Spleen (tissue), 11 donors: ENCODE measurements around the gene B4GALNT4. TPM values are rescaled to one million over a fixed set of nuclear protein-coding genes. Genes with fewer than 3 reads are reported as not detected.
"Not testable (repeated sequence)": the region's sequence is repeated elsewhere in the genome, so short reads cannot be mapped to it uniquely, and the experiment has no call there.

Experiments
- DNase-seq: peaks from one replicate; pipeline ENCODE4 v3.0.0-alpha.2; 2020
- H3K27ac ChIP-seq, 8 donors: fragments of 200-600 bp; sonication (generic) in 7 of 8; 1 replicate in 4 of 8; 2 replicates in 4 of 8; pipeline versions ENCODE4 v1.5.0 to v1.8.0; 2016 to 2021; ENCODE audit warnings: inconsistent platforms in 4 of 8, mild to moderate bottlenecking in 4 of 8, moderate library complexity in 1 of 8
- H3K27me3 ChIP-seq, 7 donors: fragments of 200-600 bp; sonication (generic) in 6 of 7; replicated peaks in 1 of 7; 1 replicate in 4 of 7; 2 replicates in 3 of 7; pipeline versions ENCODE4 v1.5.0 to v1.8.0; 2016 to 2021; ENCODE audit warnings: inconsistent platforms in 3 of 7, mild to moderate bottlenecking in 1 of 7
- H3K36me3 ChIP-seq, 6 donors: fragments of 200-600 bp; sonication (generic) in 5 of 6; 1 replicate in 4 of 6; 2 replicates in 2 of 6; pipeline versions ENCODE4 v1.5.0 to v1.8.0; 2016 to 2021; ENCODE audit warnings: inconsistent platforms in 2 of 6
- H3K4me1 ChIP-seq, 6 donors: fragments of 200-600 bp; sonication (generic) in 5 of 6; 1 replicate in 3 of 6; 2 replicates in 3 of 6; pipeline versions ENCODE4 v1.5.0 to v1.8.0; 2016 to 2021; ENCODE audit warnings: inconsistent platforms in 3 of 6
- H3K4me3 ChIP-seq, 8 donors: fragments of 200-600 bp; sonication (generic) in 7 of 8; 1 replicate in 4 of 8; 2 replicates in 4 of 8; pipeline versions ENCODE4 v1.5.0 to v1.8.0; 2016 to 2021; ENCODE audit warnings: inconsistent platforms in 4 of 8, mild to moderate bottlenecking in 4 of 8, moderate library complexity in 2 of 8
- H3K9me3 ChIP-seq, 8 donors: fragments of 200-600 bp; sonication (generic) in 7 of 8; 1 replicate in 4 of 8; 2 replicates in 4 of 8; pipeline versions ENCODE4 v1.5.0 to v1.8.0; 2016 to 2021; ENCODE audit warnings: inconsistent platforms in 4 of 8
- POLR2A ChIP-seq, 3 donors: fragments of 450-650 bp; IDR thresholded peaks; one replicate each; pipeline ENCODE4 v1.5.1; 2017; ENCODE audit warnings: antibody characterized with exemption in 3 of 3, mild to moderate bottlenecking in 1 of 3
- POLR2AphosphoS5 ChIP-seq, 3 donors: sonication (generic); formaldehyde crosslinking; IDR thresholded peaks; one replicate each; pipeline ENCODE4 v1.5.1; 2017; ENCODE audit warnings: antibody characterized with exemption in 3 of 3
- WGBS, 5 donors: extraction: QIAGEN DNeasy Blood & Tissue Kit in 3 of 5; methylation state at CpG; one replicate each; pipeline versions ENCODE4 v1.1.5 to v1.1.7; 2013 to 2018; 5-methylcytosine and 5-hydroxymethylcytosine counted together
- intact Hi-C: fragments of 100-400 bp; cut with DNase I; formaldehyde crosslinking; loops from one replicate; pipeline ENCODE4 v1.15.0; 2023; ENCODE audit warnings: low total_unique reads
- polyA plus RNA-seq, 3 donors: library from polyadenylated mRNA; stranded (reverse); fragments of 200-250 nt; gene quantifications; one replicate each; pipeline ENCODE4 v1.2.1, GENCODE V29; 2013
- total RNA-seq, 7 donors: library from RNA; depleted of rRNA in 3 of 7; stranded (reverse); fragments of >200 nt in 3 of 7; fragmentation: NEBNext Ultra II Directional in 4 of 7; extraction: Animal tissue kit (Norgen Biotek cat#: 25700) in 4 of 7; gene quantifications; one replicate each; pipeline versions ENCODE4 v1.1.0 to v1.2.1, GENCODE V29; 2016 to 2021
- TF ChIP-seq, protein P1 (sequence below), 11 experiments: fragments of 200-600 bp in 7 of 11; fragments of 450-650 bp in 4 of 11; sonication (generic) in 4 of 11; IDR thresholded peaks in 8 of 11; conservative IDR thresholded peaks in 3 of 11; 1 replicate in 7 of 11; 2 replicates in 4 of 11; pipeline versions ENCODE4 v1.4.0 to v1.8.0; 2016 to 2021; ENCODE audit warnings: antibody characterized with exemption in 11 of 11, inconsistent platforms in 4 of 11, mild to moderate bottlenecking in 1 of 11
- donor health status: healthy with polysubstance abuse.
- donor health status: DM: no; HTN: no; CAD: no; lungs with moderate emphysema.
- donor health status: DM: no; HTN: no; CAD: no.
- donor health status: Bipolar disorder and iron deficiency.
- donor health status: healthy.
- donor health status: DM: no; HTN: no; CAD: no.
- donor health status: DM: yes; HTN: yes; CAD: no.

The B4GALNT4 gene
- total and polyA plus RNA-seq, 10 donors = 0.17 to 5.2 (median 0.91) TPM; not detected in 2

DNA sequence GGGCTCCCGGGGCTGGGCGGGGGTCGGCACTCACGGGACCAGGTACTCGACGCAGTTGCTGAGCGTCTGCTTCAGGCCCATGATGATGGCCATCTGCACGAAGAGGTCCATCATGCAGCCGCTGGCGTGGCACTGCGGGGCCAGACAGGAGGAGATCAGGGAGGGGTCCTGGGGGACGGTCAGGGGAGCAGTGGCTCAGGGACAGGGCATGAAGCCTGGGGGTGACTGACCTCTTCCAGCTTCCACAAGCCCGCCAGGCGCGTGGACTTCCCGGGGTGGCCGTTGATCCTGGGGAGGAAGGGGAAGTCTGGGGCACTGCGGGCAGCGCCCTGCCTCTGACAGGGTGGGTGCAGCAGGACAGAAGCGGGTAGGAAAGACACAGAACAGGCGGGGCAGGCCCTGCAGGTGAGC, 51.6 kb downstream of the B4GALNT4 start:
- Histone ChIP-seq H3K4me1 (peaks cover 3 to 23% (median 20%) of the 10 kb centered on the region in 6 donors), H3K27ac (no peak overlapping the region), H3K36me3 (no peaks in the 10 kb centered on the region), H3K4me3 (no peak overlapping the region), H3K27me3 (peaks cover 0 to 16% (median 0%) of the 10 kb centered on the region in 7 donors), H3K9me3 (no peaks in the 10 kb centered on the region)
- 80 to 93% (median 92%) methylated on average over 17 to 21 of the region's 21 CpGs for WGBS, 5 donors
- intact Hi-C loops = no loop called here
- no peak for TF ChIP-seq POLR2AphosphoS5 (IDR thresholded peaks at IDR 0.05)
- TF ChIP-seq, protein P1, sequence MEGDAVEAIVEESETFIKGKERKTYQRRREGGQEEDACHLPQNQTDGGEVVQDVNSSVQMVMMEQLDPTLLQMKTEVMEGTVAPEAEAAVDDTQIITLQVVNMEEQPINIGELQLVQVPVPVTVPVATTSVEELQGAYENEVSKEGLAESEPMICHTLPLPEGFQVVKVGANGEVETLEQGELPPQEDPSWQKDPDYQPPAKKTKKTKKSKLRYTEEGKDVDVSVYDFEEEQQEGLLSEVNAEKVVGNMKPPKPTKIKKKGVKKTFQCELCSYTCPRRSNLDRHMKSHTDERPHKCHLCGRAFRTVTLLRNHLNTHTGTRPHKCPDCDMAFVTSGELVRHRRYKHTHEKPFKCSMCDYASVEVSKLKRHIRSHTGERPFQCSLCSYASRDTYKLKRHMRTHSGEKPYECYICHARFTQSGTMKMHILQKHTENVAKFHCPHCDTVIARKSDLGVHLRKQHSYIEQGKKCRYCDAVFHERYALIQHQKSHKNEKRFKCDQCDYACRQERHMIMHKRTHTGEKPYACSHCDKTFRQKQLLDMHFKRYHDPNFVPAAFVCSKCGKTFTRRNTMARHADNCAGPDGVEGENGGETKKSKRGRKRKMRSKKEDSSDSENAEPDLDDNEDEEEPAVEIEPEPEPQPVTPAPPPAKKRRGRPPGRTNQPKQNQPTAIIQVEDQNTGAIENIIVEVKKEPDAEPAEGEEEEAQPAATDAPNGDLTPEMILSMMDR (IDR thresholded peaks at IDR 0.05 in 8 of 11, conservative IDR thresholded peaks at IDR 0.05 in 3 of 11) = no peak
- no peak for TF ChIP-seq POLR2A (IDR thresholded peaks at IDR 0.05)
- DNase-seq = no peak

DNA sequence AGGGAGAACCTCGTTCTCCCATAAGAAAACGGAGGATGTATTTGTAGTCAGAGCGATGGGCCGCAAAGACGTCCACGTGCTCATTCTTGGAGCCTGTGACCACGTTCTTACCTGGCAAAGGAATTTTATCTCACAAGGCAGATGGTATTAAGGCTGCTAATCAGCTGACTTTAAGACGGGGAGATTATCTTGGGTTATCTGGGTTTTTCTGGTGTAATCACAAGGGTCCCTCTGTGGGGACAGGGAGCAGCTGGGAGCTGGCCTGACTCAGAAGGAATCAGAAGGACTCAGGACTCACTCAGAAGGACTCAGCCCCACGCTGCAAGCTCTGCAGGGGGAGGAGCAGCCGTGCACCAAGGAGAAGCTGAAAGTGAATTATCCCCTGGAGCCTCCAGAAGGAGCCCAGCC, 53.0 kb downstream of the B4GALNT4 start:
- Histone ChIP-seq H3K36me3 (no peaks in the 10 kb centered on the region), H3K27me3 (peaks cover 0 to 15% (median 0%) of the 10 kb centered on the region in 7 donors), H3K4me3 (no peak overlapping the region), H3K9me3 (no peaks in the 10 kb centered on the region), H3K4me1 (peaks cover 0 to 10% (median 7%) of the 10 kb centered on the region in 6 donors), H3K27ac (no peak overlapping the region)
- 86 to 93% (median 89%) methylated on average over 10 of the region's 10 CpGs for WGBS, 5 donors
- intact Hi-C loops = no loop called here
- no peak for TF ChIP-seq POLR2AphosphoS5 (IDR thresholded peaks at IDR 0.05)
- TF ChIP-seq POLR2A (IDR thresholded peaks at IDR 0.05) = no peak
- TF ChIP-seq, protein P1 (IDR thresholded peaks at IDR 0.05 in 8 of 11, conservative IDR thresholded peaks at IDR 0.05 in 3 of 11) = no peak
- no peak for DNase-seq

DNA sequence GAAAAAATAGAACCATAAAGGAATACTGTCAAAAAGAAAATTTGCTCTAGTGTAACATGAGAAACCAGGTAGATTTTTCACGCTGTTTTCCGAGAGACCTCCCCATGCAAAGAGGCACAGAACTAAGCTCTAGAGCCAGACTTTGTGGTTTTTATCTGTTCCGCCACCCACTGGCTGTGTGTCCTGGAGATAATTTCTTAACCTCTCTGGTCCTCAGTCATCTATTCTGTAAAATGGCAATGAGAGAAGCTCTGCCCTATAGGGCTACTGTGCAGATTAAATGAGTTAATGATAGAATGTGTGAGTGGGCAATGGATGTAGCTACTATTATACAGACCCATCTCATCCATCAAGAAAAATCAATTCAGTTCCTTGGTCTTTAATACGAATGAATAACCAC, 54.9 kb downstream of the B4GALNT4 start:
- Histone ChIP-seq H3K4me1 (no peaks in the 10 kb centered on the region), H3K4me3 (no peak overlapping the region), H3K27me3 (peaks cover 0 to 8% (median 0%) of the 10 kb centered on the region in 7 donors), H3K36me3 (peaks cover 0 to 9% (median 0%) of the 10 kb centered on the region in 6 donors), H3K27ac (no peak overlapping the region), H3K9me3 (no peaks in the 10 kb centered on the region)
- no peak for DNase-seq
- WGBS, 5 donors = 88 to 95% (median 91%) methylated on average over 4 of the region's 4 CpGs
- intact Hi-C loops = no loop called here
- TF ChIP-seq, protein P1 (IDR thresholded peaks at IDR 0.05 in 8 of 11, conservative IDR thresholded peaks at IDR 0.05 in 3 of 11) = no peak
- TF ChIP-seq POLR2A (IDR thresholded peaks at IDR 0.05) (no peak), POLR2AphosphoS5 (IDR thresholded peaks at IDR 0.05) (no peak)

DNA sequence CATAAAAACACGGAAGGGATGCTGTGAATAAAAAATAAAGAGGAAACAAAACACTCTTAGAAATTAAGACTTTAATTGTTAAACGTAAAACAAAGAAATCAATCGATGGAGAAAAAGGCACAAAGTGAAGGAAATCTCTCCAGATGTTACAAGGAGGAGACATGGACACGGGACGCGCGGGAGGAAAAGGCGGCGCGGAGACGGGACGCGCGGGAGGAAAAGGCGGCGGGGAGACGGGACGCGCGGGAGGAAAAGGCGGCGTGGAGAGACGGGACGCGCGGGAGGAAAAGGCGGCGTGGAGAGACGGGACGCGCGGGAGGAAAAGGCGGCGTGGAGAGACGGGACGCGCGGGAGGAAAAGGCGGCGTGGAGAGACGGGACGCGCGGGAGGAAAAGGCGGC, 55.5 kb downstream of the B4GALNT4 start:
- intact Hi-C loops, H3K27ac ChIP-seq, H3K4me3 ChIP-seq, H3K4me1 ChIP-seq, H3K36me3 ChIP-seq, H3K27me3 ChIP-seq, DNase-seq, H3K9me3 ChIP-seq: not testable (repeated sequence)
- WGBS, 5 donors = 49 to 72% (median 62%) methylated on average over 26 to 39 of the region's 45 CpGs

DNA sequence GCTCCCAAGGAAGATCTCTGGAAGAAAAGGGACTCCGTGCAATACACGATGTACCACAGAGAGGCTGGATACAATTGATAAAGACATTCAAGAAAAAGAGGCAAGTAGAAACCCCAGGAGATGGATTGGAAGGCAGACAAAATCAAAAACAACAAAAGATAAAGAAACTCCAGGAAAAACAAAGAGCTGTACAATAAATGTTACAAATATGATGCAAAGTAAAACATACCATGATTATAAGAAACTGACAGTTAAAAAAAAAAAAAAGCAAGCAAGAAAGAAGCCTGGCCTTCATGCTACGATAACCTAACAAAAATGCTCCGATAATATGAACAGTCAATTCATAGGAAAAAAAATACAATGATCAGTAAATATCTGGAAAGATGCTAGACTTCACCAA, 56.0 kb downstream of the B4GALNT4 start:
- Histone ChIP-seq H3K4me3 (no peak overlapping the region), H3K4me1 (no peaks in the 10 kb centered on the region), H3K27me3 (peaks cover 0 to 8% (median 0%) of the 10 kb centered on the region in 7 donors), H3K27ac (no peak overlapping the region), H3K9me3 (no peaks in the 10 kb centered on the region), H3K36me3 (peaks cover 0 to 9% (median 0%) of the 10 kb centered on the region in 6 donors)
- TF ChIP-seq, protein P1 (IDR thresholded peaks at IDR 0.05 in 8 of 11, conservative IDR thresholded peaks at IDR 0.05 in 3 of 11) = no peak
- TF ChIP-seq POLR2A (IDR thresholded peaks at IDR 0.05) (no peak), POLR2AphosphoS5 (IDR thresholded peaks at IDR 0.05) (no peak)
- intact Hi-C loops = no loop called here
- no peak for DNase-seq
- WGBS, 5 donors = 72 to 84% (median 76%) methylated on average over 4 of the region's 4 CpGs
